HG02759 (cell line): ENCODE results near the gene DNAJC2.
"Not testable (repeated sequence)": the region's sequence is repeated elsewhere in the genome, so short reads cannot be mapped to it uniquely, and the experiment has no call there.

Experiments used
- ATAC-seq: cut with Tn5 transposase; IDR thresholded peaks from one replicate; pipeline ENCODE4 v1.9.1; 2021; ENCODE audit warnings: mild to moderate bottlenecking, moderate library complexity; ENCODE audit not compliant: unreplicated experiment

Gene DNAJC2

GRCh38 chr7:103343758-103344452 lies 662 bp downstream of the DNAJC2 start:
- ATAC-seq: peak; percentile 6

GRCh38 chr7:103343332-103343731 lies 1.2 kb downstream of the DNAJC2 start:
- ATAC-seq: no peak

GRCh38 chr7:103341466-103341865 lies 3.1 kb downstream of the DNAJC2 start:
- no peak for ATAC-seq

GRCh38 chr7:103338864-103339263 lies 5.7 kb downstream of the DNAJC2 start:
- no peak for ATAC-seq

- no peak for ATAC-seq
Observed at GRCh38 chr7:103336761-103337160, 7.8 kb downstream of the DNAJC2 start.

- ATAC-seq: no peak
Observed at GRCh38 chr7:103325744-103326143, 18.8 kb downstream of the DNAJC2 start.

- no peak for ATAC-seq
Observed at GRCh38 chr7:103317009-103317408, 27.6 kb downstream of the DNAJC2 start.

GRCh38 chr7:103316380-103316941 lies 28.1 kb downstream of the DNAJC2 start:
- no peak for ATAC-seq

- no peak for ATAC-seq
Observed at GRCh38 chr7:103314852-103315251, 29.7 kb downstream of the DNAJC2 start.

- no peak for ATAC-seq
Observed at GRCh38 chr7:103307503-103308231, 36.9 kb downstream of the DNAJC2 start.

GRCh38 chr7:103301441-103301840 lies 43.1 kb downstream of the DNAJC2 start:
- ATAC-seq: no peak

GRCh38 chr7:103299660-103300059 lies 44.9 kb downstream of the DNAJC2 start:
- no peak for ATAC-seq

- no peak for ATAC-seq
Observed at GRCh38 chr7:103297837-103298179, 46.8 kb downstream of the DNAJC2 start.

GRCh38 chr7:103296901-103297836 lies 47.4 kb downstream of the DNAJC2 start, which contains the start of gene PMPCB:
Gene PMPCB, plus strand, starts transcription at chr7:103297435. Its CDS starts 25 bp downstream, at chr7:103297460.
- ATAC-seq: peak; percentile 95

- no peak for ATAC-seq
Observed at GRCh38 chr7:103293526-103293925, 51.0 kb downstream of the DNAJC2 start.

GRCh38 chr7:103292122-103292521 lies 52.4 kb downstream of the DNAJC2 start:
- no peak for ATAC-seq

- not testable (repeated sequence) for ATAC-seq
Observed at GRCh38 chr7:103282802-103283427, 61.7 kb downstream of the DNAJC2 start.

- peak; percentile 11 for ATAC-seq
Observed at GRCh38 chr7:103280803-103281155, 63.8 kb downstream of the DNAJC2 start.

GRCh38 chr7:103279963-103280802 lies 64.4 kb downstream of the DNAJC2 start:
- ATAC-seq: peak; percentile 91

- peak; percentile 46 for ATAC-seq
Observed at GRCh38 chr7:103279636-103279962, 65.0 kb downstream of the DNAJC2 start.
